SU-DHL-6 (cell line): ENCODE results near the gene FAM163B.

Experiments
- H2AFZ ChIP-seq: fragments of 200-600 bp; sonication (generic); 2 replicates; pipeline ENCODE4 v1.6.1; 2014; ENCODE audit warnings: low read depth, mild to moderate bottlenecking, moderate library complexity, mixed read lengths, antibody characterized with exemption, low read length; ENCODE audit not compliant: severe bottlenecking
- H3F3A ChIP-seq: fragments of 200-600 bp; shearing (Covaris generic); 2 replicates; pipeline ENCODE4 v1.6.0; 2016; ENCODE audit warnings: antibody characterized with exemption, mild to moderate bottlenecking; ENCODE audit not compliant: insufficient read depth
- H3K27ac ChIP-seq: fragments of 200-600 bp; sonication (generic); 2 replicates; pipeline ENCODE4 v1.5.1; 2016; ENCODE audit warnings: low read depth, mild to moderate bottlenecking, low read length, moderate library complexity, mixed read lengths
- H3K27me3 ChIP-seq: fragments of 200-600 bp; sonication (generic), shearing (Covaris generic); 2 replicates; pipeline ENCODE4 v1.6.0; 2014; ENCODE audit warnings: mild to moderate bottlenecking, low read length
- H3K36me3 ChIP-seq: fragments of 200-600 bp; sonication (generic); 2 replicates; pipeline ENCODE4 v1.6.1; 2014; ENCODE audit warnings: mild to moderate bottlenecking, low read length, mixed read lengths
- H3K4me2 ChIP-seq: fragments of 300-600, 200-600 bp; shearing (Covaris generic), sonication (generic); 2 replicates; pipeline ENCODE4 v1.6.0; 2014; ENCODE audit warnings: low read length, low read depth, mild to moderate bottlenecking; ENCODE audit not compliant: poor library complexity, severe bottlenecking
- H3K4me3 ChIP-seq: fragments of 200-600 bp; sonication (generic); 2 replicates; pipeline ENCODE4 v1.5.1; 2014; ENCODE audit warnings: antibody characterized with exemption, low read length, mild to moderate bottlenecking, mixed read lengths; ENCODE audit not compliant: insufficient read depth, poor library complexity, severe bottlenecking
- H3K79me2 ChIP-seq: fragments of 200-600 bp; sonication (generic); 2 replicates; pipeline ENCODE4 v1.6.1; 2014; ENCODE audit warnings: mild to moderate bottlenecking, low read length, moderate library complexity; ENCODE audit not compliant: insufficient read depth
- H3K9ac ChIP-seq: fragments of 200-600 bp; sonication (generic); 2 replicates; pipeline ENCODE4 v1.7.0; 2014; ENCODE audit warnings: mild to moderate bottlenecking, low read length
- H3K9me2 ChIP-seq: fragments of 200-600 bp; sonication (generic); replicated peaks from 2 replicates; pipeline ENCODE4 v1.6.1; 2014; ENCODE audit warnings: low read length; ENCODE audit not compliant: insufficient read depth
- H3K9me3 ChIP-seq: fragments of 200-600 bp; sonication (generic); 2 replicates; pipeline ENCODE4 v1.6.1; 2014; ENCODE audit warnings: low read length, mixed read lengths; ENCODE audit not compliant: insufficient read depth
- H4K20me1 ChIP-seq: fragments of 200-600 bp; sonication (generic); 2 replicates; pipeline ENCODE4 v1.6.1; 2014; ENCODE audit warnings: low read depth, mild to moderate bottlenecking, antibody characterized with exemption, low read length, moderate library complexity, mixed read lengths
- EZH2phosphoT487 ChIP-seq: fragments of 200-600 bp; sonication (generic), shearing (Covaris generic); conservative IDR thresholded peaks from 2 replicates; pipeline ENCODE4 v1.6.1; 2018; ENCODE audit warnings: mild to moderate bottlenecking, antibody characterized with exemption, low read length, moderate library complexity, mixed read lengths
- TF ChIP-seq, protein P1 (sequence below): fragments of 200-600 bp; sonication (generic); IDR thresholded peaks from one replicate; pipeline ENCODE4 v1.5.1; 2017; ENCODE audit warnings: antibody characterized with exemption, mild to moderate bottlenecking, low read length, moderate library complexity; ENCODE audit not compliant: insufficient read depth, poor library complexity, severe bottlenecking

The FAM163B gene

DNA sequence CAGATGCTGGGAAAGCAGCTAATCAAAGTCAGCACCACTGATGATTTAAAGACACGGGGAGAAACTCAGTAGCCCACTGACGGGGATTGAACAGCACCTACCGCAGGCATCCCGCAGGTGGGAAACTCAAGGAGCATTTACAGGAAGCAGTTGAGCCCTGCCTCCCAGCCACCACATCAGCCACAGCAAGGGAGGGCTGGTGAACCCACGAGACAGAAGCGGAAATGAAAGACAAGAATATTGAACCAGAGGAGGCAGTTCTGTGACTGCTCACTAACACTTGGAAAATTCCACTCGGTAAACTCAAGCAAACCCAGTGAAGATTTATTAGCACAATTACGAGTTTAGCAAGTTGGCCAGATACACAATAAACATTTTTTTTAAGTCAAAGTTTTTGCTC, 10.6 kb upstream of the FAM163B start:
- H3K27ac ChIP-seq = no peak overlapping the region
- H3K36me3 ChIP-seq = no peaks in the 10 kb centered on the region
- no peaks in the 10 kb centered on the region for H3K9me3 ChIP-seq
- H2AFZ ChIP-seq = no peak overlapping the region
- H3F3A ChIP-seq = no peaks in the 10 kb centered on the region
- no peak overlapping the region for H3K4me3 ChIP-seq
- no peaks in the 10 kb centered on the region for H3K9me2 ChIP-seq
- H4K20me1 ChIP-seq = no peaks in the 10 kb centered on the region
- no peaks in the 10 kb centered on the region for H3K27me3 ChIP-seq
- no peak overlapping the region for H3K4me2 ChIP-seq
- H3K79me2 ChIP-seq = no peaks in the 10 kb centered on the region
- no peak for TF ChIP-seq EZH2phosphoT487
- TF ChIP-seq, protein P1, sequence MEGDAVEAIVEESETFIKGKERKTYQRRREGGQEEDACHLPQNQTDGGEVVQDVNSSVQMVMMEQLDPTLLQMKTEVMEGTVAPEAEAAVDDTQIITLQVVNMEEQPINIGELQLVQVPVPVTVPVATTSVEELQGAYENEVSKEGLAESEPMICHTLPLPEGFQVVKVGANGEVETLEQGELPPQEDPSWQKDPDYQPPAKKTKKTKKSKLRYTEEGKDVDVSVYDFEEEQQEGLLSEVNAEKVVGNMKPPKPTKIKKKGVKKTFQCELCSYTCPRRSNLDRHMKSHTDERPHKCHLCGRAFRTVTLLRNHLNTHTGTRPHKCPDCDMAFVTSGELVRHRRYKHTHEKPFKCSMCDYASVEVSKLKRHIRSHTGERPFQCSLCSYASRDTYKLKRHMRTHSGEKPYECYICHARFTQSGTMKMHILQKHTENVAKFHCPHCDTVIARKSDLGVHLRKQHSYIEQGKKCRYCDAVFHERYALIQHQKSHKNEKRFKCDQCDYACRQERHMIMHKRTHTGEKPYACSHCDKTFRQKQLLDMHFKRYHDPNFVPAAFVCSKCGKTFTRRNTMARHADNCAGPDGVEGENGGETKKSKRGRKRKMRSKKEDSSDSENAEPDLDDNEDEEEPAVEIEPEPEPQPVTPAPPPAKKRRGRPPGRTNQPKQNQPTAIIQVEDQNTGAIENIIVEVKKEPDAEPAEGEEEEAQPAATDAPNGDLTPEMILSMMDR = no peak
- no peak overlapping the region for H3K9ac ChIP-seq

DNA sequence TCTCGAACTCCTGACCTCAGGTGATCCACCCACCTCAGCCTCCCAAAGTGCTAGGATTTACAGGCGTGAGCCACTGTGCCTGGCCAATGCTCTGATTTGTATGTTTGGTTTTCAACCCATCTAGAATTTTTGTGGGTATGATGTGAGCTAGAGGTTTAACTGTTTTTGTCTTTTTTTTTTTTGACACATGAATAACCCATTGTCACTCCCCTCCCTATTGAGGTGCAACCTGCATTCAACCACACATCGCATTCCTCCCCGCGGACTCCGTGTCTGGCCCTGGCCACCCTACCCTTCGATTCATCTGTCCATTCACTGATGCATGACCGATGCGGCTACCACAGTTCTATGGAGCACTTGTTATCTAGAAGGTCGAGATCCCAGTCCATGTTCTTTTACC, 9.5 kb upstream of the FAM163B start:
- Histone ChIP-seq H3K36me3 (no peaks in the 10 kb centered on the region), H2AFZ (no peak overlapping the region), H3K79me2 (no peaks in the 10 kb centered on the region), H3K27me3 (no peaks in the 10 kb centered on the region), H3K4me3 (no peak overlapping the region), H3K27ac (no peak overlapping the region), H3F3A (no peaks in the 10 kb centered on the region), H4K20me1 (no peaks in the 10 kb centered on the region), H3K4me2 (no peak overlapping the region), H3K9me3 (no peaks in the 10 kb centered on the region), H3K9ac (no peak overlapping the region), H3K9me2 (no peaks in the 10 kb centered on the region)
- TF ChIP-seq, protein P1 = no peak
- TF ChIP-seq EZH2phosphoT487 = no peak

DNA sequence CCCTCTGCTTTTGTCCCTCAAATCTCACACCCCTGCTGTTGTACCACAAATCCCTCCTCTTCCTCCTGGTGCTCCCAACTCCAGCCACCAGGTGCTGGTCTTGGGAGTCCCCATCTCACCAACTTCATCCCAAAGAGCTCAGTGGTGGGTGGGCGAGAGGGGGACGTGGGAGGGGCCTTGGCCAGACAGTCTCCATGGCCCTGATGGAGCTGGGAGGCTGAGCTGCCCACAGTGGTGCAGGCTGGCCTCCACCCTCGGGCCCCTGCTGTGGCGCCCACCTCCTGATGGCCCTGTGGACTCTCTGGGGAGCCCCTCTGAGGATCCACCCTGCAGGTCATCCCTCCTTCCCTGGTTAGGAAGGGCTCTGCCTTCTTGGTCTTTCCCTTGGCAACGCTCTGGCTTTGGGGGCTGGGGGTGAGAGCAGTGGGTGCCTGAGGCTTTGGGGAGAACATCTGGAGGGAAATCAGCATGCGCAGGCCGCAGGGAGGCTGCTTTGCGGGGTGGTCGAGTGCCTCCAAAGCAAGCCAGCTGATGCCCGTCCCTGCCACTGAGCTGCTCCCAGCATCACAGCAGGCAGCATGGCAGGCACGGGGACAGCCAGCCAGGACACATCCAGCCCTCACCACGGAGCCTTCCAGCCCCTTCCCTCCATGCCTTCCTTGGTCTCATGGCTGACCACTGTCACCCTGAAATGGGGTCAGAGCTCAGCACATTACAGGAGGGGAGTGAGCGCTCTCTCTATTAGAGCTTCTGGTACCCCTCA, 7.6 kb upstream of the FAM163B start:
- TF ChIP-seq EZH2phosphoT487 = no peak
- TF ChIP-seq, protein P1 = no peak
- Histone ChIP-seq H3K27me3 (no peaks in the 10 kb centered on the region), H3K4me2 (no peak overlapping the region)

More for the DNA sequence above, 7.6 kb upstream of the FAM163B start:
- H2AFZ ChIP-seq = no peak overlapping the region
- H3K4me3 ChIP-seq = no peak overlapping the region
- H3K36me3 ChIP-seq = no peaks in the 10 kb centered on the region
- no peak overlapping the region for H3K27ac ChIP-seq
- no peaks in the 10 kb centered on the region for H3K9me3 ChIP-seq
- H3F3A ChIP-seq = no peaks in the 10 kb centered on the region
- H3K9ac ChIP-seq = no peak overlapping the region
- no peaks in the 10 kb centered on the region for H3K79me2 ChIP-seq
- H4K20me1 ChIP-seq = no peaks in the 10 kb centered on the region
- no peaks in the 10 kb centered on the region for H3K9me2 ChIP-seq
